ENCODE data around the gene HEPHL1. TPM values are rescaled to one million over a fixed set of nuclear protein-coding genes. Genes with fewer than 3 reads are reported as not detected.

The HEPHL1 gene
- total and polyA plus RNA-seq, 2 donors (not counting 1 experiment from before 2014, with no cell fraction given), result not detected

DNA sequence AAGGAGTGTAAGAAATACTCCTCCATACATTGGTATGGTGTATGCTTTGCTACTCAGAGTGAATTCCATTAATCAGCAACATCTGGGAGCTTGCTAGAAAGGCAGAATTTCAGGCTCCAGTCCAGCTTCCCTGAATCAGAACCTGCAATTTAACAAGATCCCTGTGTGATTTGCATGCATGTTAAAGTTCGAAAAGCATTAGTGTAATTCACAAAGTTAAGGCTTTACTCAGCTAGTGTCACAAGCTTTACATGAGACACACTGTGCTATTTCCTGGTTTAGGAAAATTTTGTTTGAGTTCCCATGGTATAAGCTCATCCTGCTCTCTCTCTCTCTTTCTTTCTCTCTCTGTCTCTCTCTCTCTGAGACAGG, 37.0 kb upstream of the HEPHL1 start:
- Histone ChIP-seq H3K27me3 (ENCODE audit: control insufficient read depth, insufficient read depth, low read length) (no peaks in the 10 kb centered on the region), H4K20me1 (ENCODE audit: control insufficient read depth, extremely low read depth, insufficient read depth, low read length) (no peaks in the 10 kb centered on the region), H3K27ac (ENCODE audit: insufficient read depth, low read length) (no peak overlapping the region), H3K4me2 (ENCODE audit: extremely low read depth, insufficient read depth, low read length) (no peak overlapping the region), H3K9me3 (ENCODE audit: control insufficient read depth, insufficient read depth, low read depth, low read length) (no peaks in the 10 kb centered on the region), H3K4me1 (ENCODE audit: control insufficient read depth, extremely low read depth, insufficient read depth, low read length) (no peaks in the 10 kb centered on the region), H2AFZ (ENCODE audit: low read length) (no peak overlapping the region), H3K79me2 (ENCODE audit: control insufficient read depth, insufficient read depth, low read length) (no peaks in the 10 kb centered on the region), H3K36me3 (ENCODE audit: control insufficient read depth, insufficient read depth, low read length) (no peaks in the 10 kb centered on the region), H3K9ac (ENCODE audit: insufficient read depth, low read length) (no peak overlapping the region), H3K4me3 (replicated peaks in 1 of 4; ENCODE audit: control extremely low read depth in 1 of 4, insufficient read depth in 1 of 4, low read depth in 3 of 4, low read length in 4 of 4) (no peak overlapping the region)
- peak in 1 of 2 donors; percentile 20 for DNase-seq (ENCODE audit: low read depth in 2 of 2)
- TF ChIP-seq, protein P1, sequence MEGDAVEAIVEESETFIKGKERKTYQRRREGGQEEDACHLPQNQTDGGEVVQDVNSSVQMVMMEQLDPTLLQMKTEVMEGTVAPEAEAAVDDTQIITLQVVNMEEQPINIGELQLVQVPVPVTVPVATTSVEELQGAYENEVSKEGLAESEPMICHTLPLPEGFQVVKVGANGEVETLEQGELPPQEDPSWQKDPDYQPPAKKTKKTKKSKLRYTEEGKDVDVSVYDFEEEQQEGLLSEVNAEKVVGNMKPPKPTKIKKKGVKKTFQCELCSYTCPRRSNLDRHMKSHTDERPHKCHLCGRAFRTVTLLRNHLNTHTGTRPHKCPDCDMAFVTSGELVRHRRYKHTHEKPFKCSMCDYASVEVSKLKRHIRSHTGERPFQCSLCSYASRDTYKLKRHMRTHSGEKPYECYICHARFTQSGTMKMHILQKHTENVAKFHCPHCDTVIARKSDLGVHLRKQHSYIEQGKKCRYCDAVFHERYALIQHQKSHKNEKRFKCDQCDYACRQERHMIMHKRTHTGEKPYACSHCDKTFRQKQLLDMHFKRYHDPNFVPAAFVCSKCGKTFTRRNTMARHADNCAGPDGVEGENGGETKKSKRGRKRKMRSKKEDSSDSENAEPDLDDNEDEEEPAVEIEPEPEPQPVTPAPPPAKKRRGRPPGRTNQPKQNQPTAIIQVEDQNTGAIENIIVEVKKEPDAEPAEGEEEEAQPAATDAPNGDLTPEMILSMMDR (conservative IDR thresholded peaks at IDR 0.05 in 1 of 2, IDR thresholded peaks at IDR 0.05 in 1 of 2; ENCODE audit: low read depth in 1 of 2, low read length in 2 of 2), result no peak
- no peak for TF ChIP-seq EZH2 (IDR thresholded peaks at IDR 0.05; ENCODE audit: low read length, missing control alignments)

DNA sequence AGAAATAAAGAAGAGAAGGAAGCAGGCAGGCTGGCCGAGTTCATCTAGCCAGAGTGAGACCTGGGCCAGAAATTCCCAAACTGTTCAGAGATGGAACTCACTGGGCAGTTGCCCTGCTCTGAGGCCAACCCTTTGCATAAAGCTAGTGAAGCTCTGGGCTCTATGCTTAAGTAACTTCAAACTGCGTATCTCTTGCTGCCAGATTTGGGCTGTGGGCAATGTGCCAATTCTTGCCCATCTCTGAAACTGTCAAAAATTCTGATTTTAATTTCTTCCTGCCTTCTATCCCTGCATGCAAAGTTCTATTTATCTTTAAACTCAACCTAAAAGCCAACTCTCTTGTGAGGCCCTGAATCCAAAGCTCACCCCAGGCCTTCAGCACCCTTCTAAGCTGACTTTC, 36.2 kb upstream of the HEPHL1 start:
- Histone ChIP-seq H2AFZ (ENCODE audit: low read length) (no peak overlapping the region), H3K4me2 (ENCODE audit: extremely low read depth, insufficient read depth, low read length) (no peak overlapping the region), H3K9ac (ENCODE audit: insufficient read depth, low read length) (no peak overlapping the region), H3K9me3 (ENCODE audit: control insufficient read depth, insufficient read depth, low read depth, low read length) (no peaks in the 10 kb centered on the region), H3K4me1 (ENCODE audit: control insufficient read depth, extremely low read depth, insufficient read depth, low read length) (no peaks in the 10 kb centered on the region), H3K27me3 (ENCODE audit: control insufficient read depth, insufficient read depth, low read length) (no peaks in the 10 kb centered on the region), H4K20me1 (ENCODE audit: control insufficient read depth, extremely low read depth, insufficient read depth, low read length) (no peaks in the 10 kb centered on the region), H3K36me3 (ENCODE audit: control insufficient read depth, insufficient read depth, low read length) (no peaks in the 10 kb centered on the region), H3K79me2 (ENCODE audit: control insufficient read depth, insufficient read depth, low read length) (no peaks in the 10 kb centered on the region), H3K27ac (ENCODE audit: insufficient read depth, low read length) (no peak overlapping the region), H3K4me3 (replicated peaks in 1 of 4; ENCODE audit: control extremely low read depth in 1 of 4, insufficient read depth in 1 of 4, low read depth in 3 of 4, low read length in 4 of 4) (no peak overlapping the region)
- no peak for DNase-seq (ENCODE audit: low read depth in 2 of 2)
- no peak for TF ChIP-seq EZH2 (IDR thresholded peaks at IDR 0.05; ENCODE audit: low read length, missing control alignments)
- TF ChIP-seq, protein P1 (conservative IDR thresholded peaks at IDR 0.05 in 1 of 2, IDR thresholded peaks at IDR 0.05 in 1 of 2; ENCODE audit: low read depth in 1 of 2, low read length in 2 of 2), result no peak

DNA sequence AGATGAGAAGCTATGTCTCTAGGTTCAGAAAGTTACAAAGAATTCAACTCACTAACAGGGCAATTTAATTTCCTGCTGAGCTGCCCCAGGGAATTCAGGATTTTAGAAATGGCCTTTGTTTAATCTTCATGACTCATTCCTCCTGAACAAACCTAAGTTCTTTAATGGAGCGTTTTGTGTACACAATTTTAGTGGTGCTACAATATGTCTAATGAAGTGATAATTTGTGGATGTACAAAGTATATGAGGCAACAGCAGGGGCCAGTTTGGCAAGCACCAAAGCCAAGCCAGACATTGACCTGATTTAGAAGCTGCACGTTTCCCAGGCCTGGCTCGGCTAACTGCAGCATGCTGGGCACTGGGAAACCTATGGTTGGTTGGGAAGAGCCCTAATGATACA, 34.4 kb upstream of the HEPHL1 start:
- Histone ChIP-seq H3K4me1 (ENCODE audit: control insufficient read depth, extremely low read depth, insufficient read depth, low read length) (no peaks in the 10 kb centered on the region), H3K4me3 (replicated peaks in 1 of 4; ENCODE audit: control extremely low read depth in 1 of 4, insufficient read depth in 1 of 4, low read depth in 3 of 4, low read length in 4 of 4) (no peak overlapping the region), H3K27ac (ENCODE audit: insufficient read depth, low read length) (no peak overlapping the region), H3K36me3 (ENCODE audit: control insufficient read depth, insufficient read depth, low read length) (no peaks in the 10 kb centered on the region), H3K4me2 (ENCODE audit: extremely low read depth, insufficient read depth, low read length) (no peak overlapping the region), H4K20me1 (ENCODE audit: control insufficient read depth, extremely low read depth, insufficient read depth, low read length) (no peaks in the 10 kb centered on the region), H3K9ac (ENCODE audit: insufficient read depth, low read length) (no peak overlapping the region), H3K79me2 (ENCODE audit: control insufficient read depth, insufficient read depth, low read length) (no peaks in the 10 kb centered on the region), H2AFZ (ENCODE audit: low read length) (no peak overlapping the region), H3K27me3 (ENCODE audit: control insufficient read depth, insufficient read depth, low read length) (no peaks in the 10 kb centered on the region), H3K9me3 (ENCODE audit: control insufficient read depth, insufficient read depth, low read depth, low read length) (no peaks in the 10 kb centered on the region)
- DNase-seq (ENCODE audit: low read depth in 2 of 2), result peak; percentile 18 to 50
- TF ChIP-seq EZH2 (IDR thresholded peaks at IDR 0.05; ENCODE audit: low read length, missing control alignments), result no peak
- TF ChIP-seq, protein P1 (conservative IDR thresholded peaks at IDR 0.05 in 1 of 2, IDR thresholded peaks at IDR 0.05 in 1 of 2; ENCODE audit: low read depth in 1 of 2, low read length in 2 of 2), result no peak
